ENCODE measurements around the gene CEP57.

Gene CEP57

DNA sequence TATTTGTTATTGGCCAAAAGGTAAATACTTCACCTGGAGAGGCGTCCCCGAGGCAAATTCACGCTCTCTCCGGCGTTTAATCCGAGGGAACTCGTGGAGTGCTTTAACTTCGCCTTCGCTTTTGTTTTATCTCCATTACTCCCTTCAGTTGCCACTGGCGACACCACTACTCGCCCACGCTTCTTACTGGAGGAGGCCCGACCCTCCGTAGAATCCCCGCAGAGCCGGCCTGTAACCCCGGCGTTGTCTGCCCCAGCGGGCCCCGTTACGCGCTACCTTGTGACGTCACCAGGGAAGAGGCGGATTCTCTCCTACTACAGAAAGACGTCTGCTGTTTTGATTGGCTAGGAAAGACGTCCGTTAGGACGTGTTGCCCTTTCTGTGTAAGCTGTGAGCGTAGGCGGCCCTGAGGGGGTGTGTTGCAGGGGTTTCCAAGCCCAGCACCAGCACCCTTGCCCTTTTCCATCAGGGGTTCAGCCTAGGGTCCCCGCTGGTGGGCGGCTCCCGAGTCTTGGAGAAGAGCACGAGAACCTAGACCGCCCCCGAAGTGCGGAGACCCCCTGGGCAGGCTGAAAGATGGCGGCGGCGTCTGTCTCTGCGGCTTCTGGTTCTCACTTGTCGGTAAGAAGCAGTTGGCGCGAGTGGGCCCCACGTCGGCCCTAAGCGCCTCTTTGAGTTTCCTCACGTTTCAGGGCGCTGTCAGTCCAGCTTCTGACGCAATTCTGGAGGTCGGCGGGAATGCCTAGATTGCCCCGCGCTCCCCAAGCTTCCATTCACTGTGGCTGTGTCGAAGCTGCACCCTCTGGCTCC, at the start of gene CEP57:
Gene CEP57, plus strand, starts transcription at position 376 of the 810 bp plus-strand sequence. Its CDS starts 201 bp downstream, at position 577.
- H3K4me1 ChIP-seq (ENCODE audit: insufficient read depth, low read length): peaks cover 66% of the 10 kb centered on the region
- peaks cover 30% of the 10 kb centered on the region; the same call in 1 of the 2 replicates for H4K20me1 ChIP-seq (ENCODE audit: insufficient read depth, low read length)
- H3K9me3 ChIP-seq (ENCODE audit: insufficient read depth, low read length, severe bottlenecking): no peaks in the 10 kb centered on the region
- H3K4me3 ChIP-seq (ENCODE audit: low read depth in 1 of 2, low read length in 2 of 2): peak within 1 kb of the TSS; percentile 85 to 91
- DNase-seq (peak; percentile 96), ATAC-seq (ENCODE audit: insufficient read depth, low read depth) (peak; percentile 66)
- peak within 1 kb of the TSS; percentile 96 for H3K27ac ChIP-seq (ENCODE audit: low read length)
- TF ChIP-seq, protein P1, sequence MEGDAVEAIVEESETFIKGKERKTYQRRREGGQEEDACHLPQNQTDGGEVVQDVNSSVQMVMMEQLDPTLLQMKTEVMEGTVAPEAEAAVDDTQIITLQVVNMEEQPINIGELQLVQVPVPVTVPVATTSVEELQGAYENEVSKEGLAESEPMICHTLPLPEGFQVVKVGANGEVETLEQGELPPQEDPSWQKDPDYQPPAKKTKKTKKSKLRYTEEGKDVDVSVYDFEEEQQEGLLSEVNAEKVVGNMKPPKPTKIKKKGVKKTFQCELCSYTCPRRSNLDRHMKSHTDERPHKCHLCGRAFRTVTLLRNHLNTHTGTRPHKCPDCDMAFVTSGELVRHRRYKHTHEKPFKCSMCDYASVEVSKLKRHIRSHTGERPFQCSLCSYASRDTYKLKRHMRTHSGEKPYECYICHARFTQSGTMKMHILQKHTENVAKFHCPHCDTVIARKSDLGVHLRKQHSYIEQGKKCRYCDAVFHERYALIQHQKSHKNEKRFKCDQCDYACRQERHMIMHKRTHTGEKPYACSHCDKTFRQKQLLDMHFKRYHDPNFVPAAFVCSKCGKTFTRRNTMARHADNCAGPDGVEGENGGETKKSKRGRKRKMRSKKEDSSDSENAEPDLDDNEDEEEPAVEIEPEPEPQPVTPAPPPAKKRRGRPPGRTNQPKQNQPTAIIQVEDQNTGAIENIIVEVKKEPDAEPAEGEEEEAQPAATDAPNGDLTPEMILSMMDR (IDR thresholded peaks at IDR 0.05; ENCODE audit: borderline replicate concordance, extremely low read depth, low read length, poor library complexity, severe bottlenecking): no peak
- TF ChIP-seq EZH2 (IDR thresholded peaks at IDR 0.05; ENCODE audit: borderline replicate concordance, low read depth, low read length, severe bottlenecking): no peak
- peak within 1 kb of the TSS; percentile 86 for H3K9ac ChIP-seq (ENCODE audit: low read depth, low read length)
- peak within 1 kb of the TSS; percentile 75 for H3K4me2 ChIP-seq (ENCODE audit: insufficient read depth, low read length)
- peak within 1 kb of the TSS; percentile 93 for H2AFZ ChIP-seq (ENCODE audit: low read depth, low read length)
- peaks cover 26% of the 10 kb centered on the region for H3K36me3 ChIP-seq (ENCODE audit: insufficient read depth, low read length)
- no peaks in the 10 kb centered on the region for H3K27me3 ChIP-seq (ENCODE audit: insufficient read depth, low read length, poor library complexity)
- peaks cover 78% of the 10 kb centered on the region for H3K79me2 ChIP-seq (ENCODE audit: insufficient read depth, low read length)

DNA sequence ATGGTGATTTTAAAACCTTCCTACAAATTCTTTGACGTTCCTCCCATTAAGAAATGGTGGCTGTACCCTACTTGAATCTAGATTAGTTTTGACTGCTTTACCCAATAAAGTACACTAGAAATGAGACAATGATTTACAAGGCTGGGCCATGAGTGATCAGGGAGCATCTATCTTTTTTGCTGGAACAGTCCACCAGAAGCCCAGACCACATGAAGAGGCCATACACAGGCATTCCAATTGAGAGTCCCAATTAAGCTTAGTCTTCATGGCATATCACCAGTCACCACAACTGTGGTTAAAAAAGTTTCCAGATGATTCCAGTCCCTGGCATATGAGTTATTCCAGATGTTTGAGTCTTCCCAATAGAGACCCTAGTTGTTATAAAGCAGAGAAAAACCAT, 40.2 kb upstream of the CEP57 start:
- DNase-seq (no peak), ATAC-seq (ENCODE audit: insufficient read depth, low read depth) (no peak)
- no peak overlapping the region for H3K4me3 ChIP-seq (ENCODE audit: low read depth in 1 of 2, low read length in 2 of 2)
- no peaks in the 10 kb centered on the region for H3K36me3 ChIP-seq (ENCODE audit: insufficient read depth, low read length)
- H2AFZ ChIP-seq (ENCODE audit: low read depth, low read length): no peak overlapping the region
- no peak overlapping the region for H3K9ac ChIP-seq (ENCODE audit: low read depth, low read length)
- peaks cover 17% of the 10 kb centered on the region for H3K27me3 ChIP-seq (ENCODE audit: insufficient read depth, low read length, poor library complexity)
- H3K27ac ChIP-seq (ENCODE audit: low read length): no peak overlapping the region
- H3K79me2 ChIP-seq (ENCODE audit: insufficient read depth, low read length): no peaks in the 10 kb centered on the region
- H3K4me2 ChIP-seq (ENCODE audit: insufficient read depth, low read length): no peak overlapping the region
- no peaks in the 10 kb centered on the region for H4K20me1 ChIP-seq (ENCODE audit: insufficient read depth, low read length)
- no peaks in the 10 kb centered on the region for H3K4me1 ChIP-seq (ENCODE audit: insufficient read depth, low read length)
- H3K9me3 ChIP-seq (ENCODE audit: insufficient read depth, low read length, severe bottlenecking): no peaks in the 10 kb centered on the region
- TF ChIP-seq, protein P1 (IDR thresholded peaks at IDR 0.05; ENCODE audit: borderline replicate concordance, extremely low read depth, low read length, poor library complexity, severe bottlenecking): no peak
- no peak for TF ChIP-seq EZH2 (IDR thresholded peaks at IDR 0.05; ENCODE audit: borderline replicate concordance, low read depth, low read length, severe bottlenecking)

DNA sequence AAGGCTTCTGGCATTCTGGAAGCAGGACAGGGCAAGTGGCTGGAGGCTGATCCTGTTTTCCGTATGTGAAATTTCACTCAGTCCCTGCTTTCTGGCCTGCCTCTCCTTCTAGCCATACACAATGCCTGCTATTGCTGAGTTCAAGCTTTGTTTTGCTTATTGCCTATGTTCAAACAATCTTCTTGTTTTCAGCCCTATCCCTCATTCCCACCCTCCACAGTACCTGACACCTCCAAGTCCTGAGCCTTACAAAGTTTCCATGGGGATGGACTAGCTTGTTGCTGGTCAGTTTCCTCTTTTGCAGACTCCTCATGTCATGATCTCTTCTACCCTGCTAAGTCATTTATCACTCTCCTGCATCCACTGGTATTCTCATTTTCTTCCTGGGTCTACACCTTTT, 38.8 kb upstream of the CEP57 start:
- no peak overlapping the region for H3K27ac ChIP-seq (ENCODE audit: low read length)
- H2AFZ ChIP-seq (ENCODE audit: low read depth, low read length): no peak overlapping the region
- no peak overlapping the region for H3K4me3 ChIP-seq (ENCODE audit: low read depth in 1 of 2, low read length in 2 of 2)
- no peak overlapping the region for H3K4me2 ChIP-seq (ENCODE audit: insufficient read depth, low read length)
- no peak for TF ChIP-seq EZH2 (IDR thresholded peaks at IDR 0.05; ENCODE audit: borderline replicate concordance, low read depth, low read length, severe bottlenecking)
- TF ChIP-seq, protein P1 (IDR thresholded peaks at IDR 0.05; ENCODE audit: borderline replicate concordance, extremely low read depth, low read length, poor library complexity, severe bottlenecking): no peak
- no peaks in the 10 kb centered on the region for H3K79me2 ChIP-seq (ENCODE audit: insufficient read depth, low read length)
- H3K36me3 ChIP-seq (ENCODE audit: insufficient read depth, low read length): no peaks in the 10 kb centered on the region
- no peaks in the 10 kb centered on the region for H4K20me1 ChIP-seq (ENCODE audit: insufficient read depth, low read length)
- H3K9ac ChIP-seq (ENCODE audit: low read depth, low read length): no peak overlapping the region
- no peak for ATAC-seq (ENCODE audit: insufficient read depth, low read depth)
- H3K4me1 ChIP-seq (ENCODE audit: insufficient read depth, low read length): no peaks in the 10 kb centered on the region
- H3K27me3 ChIP-seq (ENCODE audit: insufficient read depth, low read length, poor library complexity): peaks cover 17% of the 10 kb centered on the region
- no peak for DNase-seq
- no peaks in the 10 kb centered on the region for H3K9me3 ChIP-seq (ENCODE audit: insufficient read depth, low read length, severe bottlenecking)
